HG03097 (cell line): ENCODE measurements around the gene RAB40C.

Experiments used
- ATAC-seq: cut with Tn5 transposase; IDR thresholded peaks from one replicate; pipeline ENCODE4 v1.9.1; 2021; ENCODE audit not compliant: unreplicated experiment, low FRiP score

The RAB40C gene

GRCh38 chr16:574021-574760 is 15.7 kb upstream of the RAB40C start:
- ATAC-seq, result no peak

- no peak for ATAC-seq
These were observed 14.3 kb upstream of the RAB40C start for GRCh38 chr16:575354-576196.

GRCh38 chr16:576197-576822 is 13.6 kb upstream of the RAB40C start:
- no peak for ATAC-seq

GRCh38 chr16:576823-577201 is 13.1 kb upstream of the RAB40C start:
- no peak for ATAC-seq

GRCh38 chr16:577796-578195 is 12.1 kb upstream of the RAB40C start:
- ATAC-seq, result no peak

- no peak for ATAC-seq
These were observed 11.5 kb upstream of the RAB40C start for GRCh38 chr16:578232-578869.

- no peak for ATAC-seq
These were observed 10.9 kb upstream of the RAB40C start for GRCh38 chr16:578870-579405.

- no peak for ATAC-seq
These were observed 9.5 kb upstream of the RAB40C start for GRCh38 chr16:580141-580945.

- ATAC-seq, result no peak
These were observed 8.8 kb upstream of the RAB40C start for GRCh38 chr16:580946-581498.

- no peak for ATAC-seq
These were observed 7.7 kb upstream of the RAB40C start for GRCh38 chr16:582218-582613.

- no peak for ATAC-seq
These were observed 7.1 kb upstream of the RAB40C start for GRCh38 chr16:582614-583331.

- ATAC-seq, result no peak
These were observed 6.4 kb upstream of the RAB40C start for GRCh38 chr16:583470-583814.

- ATAC-seq, result no peak
These were observed 5.9 kb upstream of the RAB40C start for GRCh38 chr16:583815-584591.

GRCh38 chr16:585351-585750 is 4.5 kb upstream of the RAB40C start:
- no peak for ATAC-seq

- no peak for ATAC-seq
These were observed 3.7 kb upstream of the RAB40C start for GRCh38 chr16:586047-586644.

GRCh38 chr16:586645-587590 is 2.9 kb upstream of the RAB40C start:
- no peak for ATAC-seq

GRCh38 chr16:588639-588888 is 1.3 kb upstream of the RAB40C start:
- ATAC-seq, result no peak
